ENCODE data around the gene GALNT17.
A peak's percentile ranks its signal among the peaks of the same experiment; 100 is the strongest.
"Not testable (repeated sequence)": the region's sequence is repeated elsewhere in the genome, so short reads cannot be mapped to it uniquely, and the experiment has no call there.

GALNT17 gene

DNA sequence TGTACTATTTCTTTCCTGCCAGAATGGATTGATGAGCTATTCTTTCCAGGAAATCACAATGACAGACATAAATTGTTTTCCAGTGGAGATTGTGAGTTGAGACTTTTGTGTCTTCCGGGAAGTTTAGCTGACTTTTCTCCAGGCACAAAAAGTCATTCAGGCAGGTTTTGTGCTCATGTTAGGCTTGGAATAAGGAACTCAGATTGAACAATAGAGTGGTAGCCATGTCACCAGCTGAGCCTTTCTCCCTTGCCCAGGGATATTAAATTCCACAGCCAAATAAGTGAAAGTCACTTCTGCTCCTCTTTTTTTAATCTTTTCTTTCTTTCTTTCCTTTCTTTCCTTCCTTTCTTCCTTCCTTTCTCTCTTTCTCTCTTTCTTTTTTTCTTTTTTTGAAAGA, 559.6 kb downstream of the GALNT17 start:
- DNase-seq (ENCODE audit: low read depth in 3 of 3): no peak

DNA sequence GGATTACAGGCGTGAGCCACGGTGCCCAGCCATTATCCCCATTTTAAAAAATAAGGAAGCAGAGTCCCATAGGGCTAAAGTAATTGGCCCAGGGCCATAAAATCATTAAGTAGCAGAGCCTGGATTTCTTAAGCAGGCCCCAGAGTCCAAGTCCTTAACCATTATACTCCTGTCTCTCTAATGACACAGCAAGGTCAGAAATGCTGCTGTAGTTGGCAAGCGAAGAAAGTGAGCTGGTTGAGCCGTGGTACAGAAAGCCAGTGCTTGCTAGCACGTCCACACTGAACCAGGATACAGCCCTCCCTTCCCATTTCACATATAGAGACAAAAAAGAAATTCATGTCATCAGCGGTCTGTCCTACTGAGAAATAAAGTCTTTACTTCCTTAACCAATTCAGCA, 562.7 kb downstream of the GALNT17 start:
- DNase-seq (ENCODE audit: low read depth in 3 of 3): no peak

GRCh38 chr7:71695186-71695585, 563.2 kb downstream of the GALNT17 start:
- no peak for DNase-seq (ENCODE audit: low read depth in 3 of 3)

GRCh38 chr7:71696511-71696910, 564.6 kb downstream of the GALNT17 start:
- no peak for DNase-seq (ENCODE audit: low read depth in 3 of 3)

DNA sequence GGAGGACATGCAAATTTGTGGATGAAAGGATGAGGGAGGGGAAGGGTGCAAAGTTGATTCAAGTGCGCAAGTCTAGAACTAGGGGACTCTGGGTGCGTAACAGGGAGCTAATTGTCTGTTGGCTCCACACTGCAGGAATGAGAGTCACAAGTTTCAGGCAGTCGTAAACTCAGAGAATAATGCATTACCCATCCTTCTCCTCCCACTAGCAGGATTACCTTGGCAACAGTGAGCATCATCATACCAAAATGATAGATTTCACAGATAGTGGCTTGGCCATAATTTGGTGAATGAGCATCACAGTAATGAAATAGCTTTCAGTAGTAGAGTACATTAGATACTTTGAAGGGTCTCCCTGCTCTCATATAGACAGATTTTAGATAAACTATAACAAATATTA, 565.5 kb downstream of the GALNT17 start:
- DNase-seq (ENCODE audit: low read depth in 3 of 3): no peak

- no peak for DNase-seq (ENCODE audit: low read depth in 3 of 3)
Observed at GRCh38 chr7:71705217-71705616, 573.3 kb downstream of the GALNT17 start.

- DNase-seq (ENCODE audit: low read depth in 3 of 3): no peak
Observed at GRCh38 chr7:71705901-71706596, 574.1 kb downstream of the GALNT17 start.

DNA sequence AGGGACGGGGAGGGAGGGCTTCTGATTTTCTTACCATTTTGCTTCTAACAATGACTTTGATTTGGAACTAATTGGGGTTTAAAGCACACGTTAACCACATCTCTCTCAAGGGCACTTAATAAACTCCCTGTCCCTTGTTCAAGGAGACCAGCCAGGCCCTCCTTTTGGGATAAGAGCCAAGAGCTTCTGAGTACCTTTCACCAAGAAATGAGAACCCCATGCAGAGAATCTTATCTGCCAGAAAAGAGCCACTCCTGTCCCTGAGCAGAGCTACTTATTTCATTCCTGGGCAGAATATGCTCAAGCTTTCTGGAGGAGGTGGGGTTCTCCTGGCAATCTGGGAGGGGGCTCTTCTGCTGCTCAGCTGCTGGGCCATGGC, 574.6 kb downstream of the GALNT17 start:
- DNase-seq (ENCODE audit: low read depth in 3 of 3): no peak

- DNase-seq (ENCODE audit: low read depth in 3 of 3): no peak
Observed at GRCh38 chr7:71707041-71707440, 575.1 kb downstream of the GALNT17 start.

- DNase-seq (ENCODE audit: low read depth in 3 of 3): no peak
Observed at GRCh38 chr7:71708710-71709109, 576.8 kb downstream of the GALNT17 start.

DNA sequence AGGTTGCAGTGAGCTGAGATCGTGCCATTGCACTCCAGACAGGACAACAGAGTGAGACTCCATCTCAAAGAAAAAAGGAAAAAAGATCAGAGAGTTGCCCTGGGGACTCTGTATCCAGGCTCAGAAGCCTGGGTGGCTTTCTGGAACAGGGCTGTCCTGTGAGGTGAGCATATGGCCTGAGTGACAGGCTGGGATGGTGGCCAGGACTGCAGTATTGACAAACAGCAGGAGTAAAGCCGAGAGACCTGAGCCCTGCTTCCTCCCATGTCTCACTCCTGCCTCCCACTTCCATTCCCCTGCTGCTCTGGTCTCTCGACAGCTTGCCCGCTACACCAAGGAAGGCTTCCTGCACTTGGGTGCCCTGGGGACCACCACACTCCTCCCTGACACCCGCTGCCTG, 578.5 kb downstream of the GALNT17 start:
- DNase-seq (ENCODE audit: low read depth in 3 of 3): no peak

GRCh38 chr7:71712653-71713180, 580.8 kb downstream of the GALNT17 start:
- no peak for DNase-seq (ENCODE audit: low read depth in 3 of 3)

- DNase-seq (ENCODE audit: low read depth in 3 of 3): no peak
Observed at GRCh38 chr7:71716690-71717089, 584.7 kb downstream of the GALNT17 start.

DNA sequence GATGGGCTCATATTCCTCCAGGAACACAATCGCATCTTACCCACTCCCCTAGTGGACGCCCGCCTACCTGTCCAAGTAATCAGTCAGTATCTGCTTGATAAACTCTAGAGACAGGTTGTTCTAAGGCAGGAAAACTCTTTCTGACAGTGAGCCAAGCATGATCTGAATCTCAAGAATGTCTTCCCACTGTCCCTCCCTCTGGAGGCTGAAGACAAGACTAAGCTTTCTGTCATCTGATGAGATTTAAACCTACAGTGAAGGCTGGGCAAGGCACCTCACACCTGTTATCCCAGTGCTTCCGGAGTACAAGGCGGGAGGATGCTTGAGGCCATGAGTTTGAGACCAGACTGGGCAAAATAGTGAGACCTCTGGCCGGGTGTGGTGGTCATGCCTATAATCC, 586.6 kb downstream of the GALNT17 start:
- DNase-seq (ENCODE audit: low read depth in 3 of 3): no peak

DNA sequence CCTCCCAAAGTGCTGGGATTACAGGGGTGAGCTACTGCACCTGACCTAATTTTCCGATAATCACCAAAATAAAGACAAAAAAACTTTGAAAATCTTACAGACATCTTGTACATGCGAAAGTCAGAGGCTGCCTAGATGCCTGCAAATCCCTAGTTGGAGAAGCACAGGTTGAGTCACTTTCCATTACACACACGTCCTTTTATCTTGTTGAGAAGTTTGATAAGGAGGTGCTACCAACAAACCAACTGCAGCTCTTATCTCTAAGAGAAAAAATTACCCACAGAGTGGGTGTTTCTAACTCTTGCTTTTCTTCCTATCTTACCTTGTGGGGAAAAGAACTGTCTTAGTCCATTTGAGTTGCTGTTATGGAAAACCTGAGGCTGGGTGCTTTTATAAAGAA, 589.8 kb downstream of the GALNT17 start:
- no peak for DNase-seq (ENCODE audit: low read depth in 3 of 3)

DNA sequence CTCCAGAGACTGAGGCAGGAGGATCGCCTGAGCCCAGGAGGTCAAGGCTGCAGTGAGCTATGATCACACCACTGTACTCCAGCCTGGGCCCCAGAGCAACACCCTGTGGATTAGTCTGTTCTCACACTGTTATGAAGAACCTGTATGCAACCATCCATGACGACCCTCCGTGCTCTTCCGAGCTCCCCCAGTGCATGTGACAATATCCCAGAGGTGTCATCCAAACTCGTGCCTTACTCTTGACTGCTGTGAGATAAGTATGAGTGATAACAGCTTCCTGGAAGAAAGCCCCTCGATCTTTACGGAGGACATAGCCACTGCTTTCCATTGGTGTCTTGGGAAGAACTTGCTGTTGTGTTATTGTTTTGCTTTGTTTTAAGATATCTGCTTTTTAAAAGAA, 591.9 kb downstream of the GALNT17 start:
- no peak for DNase-seq (ENCODE audit: low read depth in 3 of 3)

DNA sequence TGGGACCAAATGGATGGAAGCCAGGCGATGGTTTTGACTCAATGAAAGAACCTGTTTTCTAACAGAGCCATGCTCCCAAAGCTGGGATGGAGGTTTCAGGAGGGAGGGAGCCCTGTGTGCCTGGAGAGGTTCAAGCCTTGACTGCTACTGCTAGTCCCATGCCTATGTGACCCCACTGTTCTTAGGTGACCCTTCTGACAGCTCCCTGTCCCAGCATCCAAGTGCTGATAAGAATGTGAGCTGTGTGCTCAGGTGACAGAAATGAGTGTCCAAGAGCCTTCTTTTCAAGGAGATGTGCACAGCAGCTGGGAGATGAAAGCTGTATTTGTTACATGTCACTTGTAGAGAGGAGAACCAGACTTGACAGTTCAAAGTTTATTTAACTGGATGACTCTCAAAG, 595.4 kb downstream of the GALNT17 start:
- DNase-seq (ENCODE audit: low read depth in 3 of 3): no peak

GRCh38 chr7:71731740-71732139, 599.8 kb downstream of the GALNT17 start:
- DNase-seq (ENCODE audit: low read depth in 3 of 3): no peak

- peak; percentile 41 to 68 (median 60) for DNase-seq (ENCODE audit: low read depth in 3 of 3)
Observed at GRCh38 chr7:71733107-71733870, 601.3 kb downstream of the GALNT17 start.

- peak in 1 of 3 donors; percentile 16 for DNase-seq (ENCODE audit: low read depth in 3 of 3)
Observed at GRCh38 chr7:71735961-71736556, 604.1 kb downstream of the GALNT17 start.

DNA sequence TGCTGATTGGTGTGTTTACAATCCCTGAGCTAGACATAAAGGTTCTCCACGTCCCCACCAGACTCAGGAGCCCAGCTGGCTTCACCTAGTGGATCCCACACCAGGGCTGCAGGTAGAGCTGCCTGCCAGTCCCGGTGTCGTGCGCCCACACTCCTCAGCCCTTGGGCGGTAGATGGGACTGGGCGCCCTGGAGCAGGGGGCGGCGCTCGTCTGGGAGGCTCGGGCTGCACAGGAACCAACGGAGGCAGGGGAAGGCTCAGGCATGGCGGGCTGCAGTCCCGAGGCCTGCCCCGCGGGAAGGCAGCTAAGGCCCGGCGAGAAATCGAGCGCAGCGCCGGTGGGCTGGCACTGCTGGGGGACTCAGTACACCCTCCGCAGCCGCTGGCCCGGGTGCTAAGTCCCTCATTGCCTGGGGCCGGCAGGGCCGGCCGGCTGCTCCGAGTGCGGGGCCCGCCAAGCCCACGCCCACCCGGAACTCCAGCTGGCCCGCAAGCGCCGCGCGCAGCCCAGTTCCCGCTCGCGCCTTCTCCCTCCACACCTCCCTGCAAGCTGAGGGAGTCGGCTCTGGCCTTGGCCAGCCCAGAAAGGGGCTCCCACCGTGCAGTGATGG, 606.1 kb downstream of the GALNT17 start:
- not testable (repeated sequence) for DNase-seq (ENCODE audit: low read depth in 3 of 3)

GRCh38 chr7:71739520-71740173, 607.7 kb downstream of the GALNT17 start:
- no peak for DNase-seq (ENCODE audit: low read depth in 3 of 3)
